T-cell (primary cell): ENCODE measurements around the gene SOCS4. TPM values are rescaled to one million over a fixed set of nuclear protein-coding genes. Genes with fewer than 3 reads are reported as not detected.
"Not testable (repeated sequence)": the region's sequence is repeated elsewhere in the genome, so short reads cannot be mapped to it uniquely, and the experiment has no call there.

Experiments used
- ATAC-seq, 4 experiments: fragments of 200-7000 bp in 3 of 4; fragments of 150-1000 bp in 1 of 4; cut with Tn5 transposase; replicated peaks in 1 of 4; 1 replicate in 3 of 4; 2 replicates in 1 of 4; pipeline ENCODE4 v1.10.0; 2021; ENCODE audit warnings: moderate library complexity in 3 of 4, mild to moderate bottlenecking in 2 of 4, moderate number of reproducible peaks in 1 of 4
- CTCF ChIA-PET, 2 donors: fragments of 300-600 bp; sonication (Branson Sonifier 250); formaldehyde crosslinking; loops; one replicate each; lab custom pipeline; 2022; ENCODE audit warnings: antibody characterized with exemption in 2 of 2; lab: Charles Lee
- POLR2A ChIA-PET, 2 donors: fragments of 300-600 bp; sonication (Branson Sonifier 250); formaldehyde crosslinking; loops; one replicate each; lab custom pipeline; 2022; ENCODE audit warnings: antibody characterized with exemption in 2 of 2; lab: Charles Lee
- DNase-seq, 35 experiments: peaks; one replicate each; pipeline versions ENCODE4 v3.0.0 to v3.0.0-alpha.2; 2013 to 2023
- H3K27ac ChIP-seq: one replicate; pipeline ENCODE4 v1.5.1; 2013; ENCODE audit warnings: low read length
- H3K27me3 ChIP-seq, 2 experiments: replicated peaks in 1 of 2; 1 replicate in 1 of 2; 2 replicates in 1 of 2; pipeline versions ENCODE4 v1.6.1 to v1.7.0; 2013; ENCODE audit warnings: low read length in 1 of 2, mixed read lengths in 1 of 2; ENCODE audit not compliant: control insufficient read depth in 2 of 2, insufficient read depth in 2 of 2; ENCODE audit errors: extremely low read depth in 1 of 2
- H3K36me3 ChIP-seq, 2 donors: 1 replicate in 1 of 2; 2 replicates in 1 of 2; pipeline versions ENCODE4 v1.6.1 to v1.7.0; 2013; ENCODE audit warnings: low read length in 1 of 2; ENCODE audit not compliant: control insufficient read depth in 2 of 2, insufficient read depth in 1 of 2; ENCODE audit errors: extremely low read depth in 1 of 2
- H3K4me1 ChIP-seq, 2 experiments: 1 replicate in 1 of 2; 2 replicates in 1 of 2; pipeline versions ENCODE4 v1.6.1 to v1.7.0; 2013; ENCODE audit warnings: low read length in 2 of 2, mixed read lengths in 1 of 2; ENCODE audit not compliant: insufficient read depth in 2 of 2, control insufficient read depth in 1 of 2; ENCODE audit errors: extremely low read depth in 1 of 2
- H3K4me3 ChIP-seq, 2 donors: 1 replicate in 1 of 2; 2 replicates in 1 of 2; pipeline versions ENCODE4 v1.5.1 to v1.7.0; 2013; ENCODE audit warnings: mild to moderate bottlenecking in 2 of 2, low read length in 1 of 2, moderate library complexity in 1 of 2; ENCODE audit not compliant: control insufficient read depth in 1 of 2; ENCODE audit errors: extremely low read depth in 1 of 2
- H3K9me3 ChIP-seq: 2 replicates; pipeline ENCODE4 v1.7.0; 2013
- H3K27ac Mint-ChIP-seq, 2 donors: one replicate each; pipeline ENCODE4 v1.8.0; 2020 to 2021; ENCODE audit warnings: mild to moderate bottlenecking in 2 of 2, mixed read lengths in 2 of 2
- H3K27me3 Mint-ChIP-seq, 2 donors: one replicate each; pipeline ENCODE4 v1.8.0; 2021 to 2022; ENCODE audit warnings: mixed read lengths in 2 of 2
- H3K36me3 Mint-ChIP-seq: one replicate; pipeline ENCODE4 v1.8.0; 2021; ENCODE audit warnings: mixed read lengths
- H3K4me1 Mint-ChIP-seq, 3 donors: one replicate each; pipeline ENCODE4 v1.8.0; 2020 to 2022; ENCODE audit warnings: mixed read lengths in 3 of 3, mild to moderate bottlenecking in 1 of 3
- H3K4me3 Mint-ChIP-seq, 3 donors: one replicate each; pipeline ENCODE4 v1.8.0; 2020 to 2022; ENCODE audit warnings: mild to moderate bottlenecking in 3 of 3, mixed read lengths in 3 of 3, moderate library complexity in 3 of 3
- H3K9me3 Mint-ChIP-seq, 3 donors: one replicate each; pipeline ENCODE4 v1.8.0; 2020 to 2022; ENCODE audit warnings: mixed read lengths in 3 of 3
- WGBS: methylation state at CpG from one replicate; pipeline ENCODE4 v1.1.5; 2013; ENCODE audit warnings: missing lambda C conversion rate; ENCODE audit not compliant: insufficient coverage; 5-methylcytosine and 5-hydroxymethylcytosine counted together
- total RNA-seq, 35 experiments: library from RNA in 6 of 35; stranded (reverse) in 6 of 35; fragments of 120-200 nt in 1 of 35; gene quantifications; one replicate each; pipeline versions ENCODE4 v1.2.1 to v1.2.4 and lab custom pipeline; 2013 to 2026

Gene SOCS4
- total RNA-seq, 5 donors from 2014 or later (not counting 1 experiment from before 2014, with no cell fraction given), result 16.7 to 26.4 (median 21.1) TPM

GRCh38 chr14:55079961-55080360 lies 52.9 kb downstream of the SOCS4 start:
- H3K27ac Mint-ChIP-seq, H3K36me3 ChIP-seq, H3K27ac ChIP-seq, H3K4me3 ChIP-seq, H3K9me3 ChIP-seq, H3K27me3 Mint-ChIP-seq, H3K9me3 Mint-ChIP-seq, H3K4me3 Mint-ChIP-seq, H3K36me3 Mint-ChIP-seq, ATAC-seq, DNase-seq, H3K4me1 ChIP-seq, H3K27me3 ChIP-seq, CTCF ChIA-PET: not testable (repeated sequence)
- WGBS, result no CpG with 5 or more reads among the region's 6 CpGs
- POLR2A ChIA-PET, result interaction anchor here in 1 of 2 donors (0.5 to 0.6 kb wide), 2 partner anchors 8 to 39 kb away, joined by 3 to 6 read pairs; no protein-coding TSS in a partner anchor
- H3K4me1 Mint-ChIP-seq, result peaks cover 8 to 11% (median 10%) of the 10 kb centered on the region in 3 donors

DNA sequence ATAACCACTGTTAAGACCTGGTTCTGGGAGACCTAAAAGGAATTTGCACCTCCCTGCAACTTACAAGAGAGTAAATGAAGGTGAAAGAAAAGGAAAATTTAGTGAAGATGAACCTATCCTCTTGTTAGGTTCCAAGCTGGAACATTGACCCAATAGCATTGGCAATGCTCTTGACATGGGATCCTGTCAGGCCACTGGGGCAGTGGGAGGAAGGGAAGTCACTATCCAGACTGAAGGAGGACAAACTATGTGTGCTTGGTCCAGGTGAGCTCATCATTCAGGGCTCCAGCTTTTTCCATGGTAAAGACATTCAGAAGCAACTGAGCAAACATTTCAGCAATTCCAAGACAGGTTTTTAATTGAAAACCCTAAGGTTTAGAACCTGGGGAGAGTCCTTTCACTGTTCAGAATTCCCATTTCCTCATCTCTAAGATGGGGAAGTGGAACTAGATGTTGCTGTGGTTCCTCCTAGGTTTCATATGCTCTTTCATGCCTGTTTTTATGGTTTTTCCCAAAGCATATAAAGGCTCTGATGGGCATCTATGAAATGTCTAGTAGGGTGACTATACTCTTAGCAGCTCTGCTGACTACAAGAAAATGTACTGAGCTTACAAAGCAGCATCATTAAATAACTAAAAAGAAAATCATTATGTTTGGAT lies 57.5 kb downstream of the SOCS4 start:
- Mint-ChIP-seq H3K4me1 (peaks cover 0 to 2% (median 2%) of the 10 kb centered on the region in 3 donors), H3K4me3 (no peak overlapping the region), H3K27ac (no peak overlapping the region), H3K36me3 (no peaks in the 10 kb centered on the region), H3K9me3 (no peaks in the 10 kb centered on the region), H3K27me3 (no peaks in the 10 kb centered on the region)
- ATAC-seq, result no peak
- H3K27ac ChIP-seq, result no peak overlapping the region
- H3K4me3 ChIP-seq, result no peak overlapping the region
- ChIA-PET POLR2A (interaction anchor here in 1 of 2 donors (1.0 kb wide), 1 partner anchor 12 kb away, joined by 5 read pairs; no protein-coding TSS in a partner anchor), CTCF (interaction anchor here (0.6 to 1.7 kb wide), 4 partner anchors 13 to 77 kb away, joined by 3 to 7 read pairs (median 4); no protein-coding TSS in a partner anchor)
- no peak for DNase-seq
- H3K27me3 ChIP-seq, result peaks cover 0 to 2% of the 10 kb centered on the region in 2 experiments
- no peaks in the 10 kb centered on the region for H3K9me3 ChIP-seq
- H3K4me1 ChIP-seq, result peaks cover 0 to 4% of the 10 kb centered on the region in 2 experiments
- H3K36me3 ChIP-seq, result no peaks in the 10 kb centered on the region

GRCh38 chr14:55085060-55085660 lies 58.1 kb downstream of the SOCS4 start:
- 92% methylated on average over 2 of the region's 4 CpGs for WGBS
- POLR2A ChIA-PET, result no interaction called here
- peaks cover 0 to 3% (median 2%) of the 10 kb centered on the region in 3 donors for H3K4me1 Mint-ChIP-seq

GRCh38 chr14:55086938-55087337 lies 59.9 kb downstream of the SOCS4 start:
- Mint-ChIP-seq H3K4me1 (peaks cover 0 to 3% (median 2%) of the 10 kb centered on the region in 3 donors), H3K9me3 (no peaks in the 10 kb centered on the region), H3K4me3 (no peak overlapping the region), H3K27me3 (no peaks in the 10 kb centered on the region), H3K36me3 (no peaks in the 10 kb centered on the region), H3K27ac (no peak overlapping the region)
- Histone ChIP-seq H3K27me3 (no peaks in the 10 kb centered on the region), H3K27ac (no peak overlapping the region), H3K4me1 (peaks cover 0 to 4% of the 10 kb centered on the region in 2 experiments), H3K9me3 (no peaks in the 10 kb centered on the region), H3K4me3 (no peak overlapping the region), H3K36me3 (no peaks in the 10 kb centered on the region)
- ATAC-seq, result no peak
- POLR2A ChIA-PET, result interaction anchor here (0.6 to 0.7 kb wide), 3 partner anchors 22 to 34 kb away, joined by 4 to 6 read pairs (median 4); no protein-coding TSS in a partner anchor
- DNase-seq, result no peak
- CTCF ChIA-PET, result interaction anchor here in 1 of 2 donors (1.1 kb wide), 1 partner anchor 69 kb away, joined by 3 read pairs; no protein-coding TSS in a partner anchor
- WGBS, result 93% methylated on average over 9 of the region's 9 CpGs

More at GRCh38 chr14:55085060-55085660, 58.1 kb downstream of the SOCS4 start:
- H3K27me3 Mint-ChIP-seq, result no peaks in the 10 kb centered on the region
- CTCF ChIA-PET, result interaction anchor here (0.6 to 1.7 kb wide), 2 partner anchors 15 to 76 kb away, joined by 3 to 4 read pairs; no protein-coding TSS in a partner anchor
- H3K4me3 ChIP-seq, result no peak overlapping the region
- no peak overlapping the region for H3K4me3 Mint-ChIP-seq
- no peaks in the 10 kb centered on the region for H3K36me3 Mint-ChIP-seq
- ATAC-seq, result no peak
- H3K27me3 ChIP-seq, result peaks cover 0 to 2% of the 10 kb centered on the region in 2 experiments
- DNase-seq, result no peak
- peaks cover 0 to 4% of the 10 kb centered on the region in 2 experiments for H3K4me1 ChIP-seq
- H3K27ac Mint-ChIP-seq, result no peak overlapping the region
- H3K36me3 ChIP-seq, result no peaks in the 10 kb centered on the region
- no peak overlapping the region for H3K27ac ChIP-seq
- H3K9me3 ChIP-seq, result no peaks in the 10 kb centered on the region
- H3K9me3 Mint-ChIP-seq, result no peaks in the 10 kb centered on the region

- DNase-seq (no peak), ATAC-seq (no peak)
- no peaks in the 10 kb centered on the region for H3K27me3 Mint-ChIP-seq
- no peak overlapping the region for H3K4me3 ChIP-seq
- POLR2A ChIA-PET, result no interaction called here
- peaks cover 0 to 4% of the 10 kb centered on the region in 2 experiments for H3K4me1 ChIP-seq
- CTCF ChIA-PET, result interaction anchor here (0.8 to 2.6 kb wide), 3 partner anchors 12 to 82 kb away, joined by 4 to 40 read pairs (median 5); no protein-coding TSS in a partner anchor
- H3K36me3 ChIP-seq, result no peaks in the 10 kb centered on the region
- H3K9me3 ChIP-seq, result no peaks in the 10 kb centered on the region
- no peak overlapping the region for H3K4me3 Mint-ChIP-seq
- no peaks in the 10 kb centered on the region for H3K9me3 Mint-ChIP-seq
- peaks cover 0 to 3% (median 2%) of the 10 kb centered on the region in 3 donors for H3K4me1 Mint-ChIP-seq
- H3K27ac ChIP-seq, result no peak overlapping the region
- no peak overlapping the region for H3K27ac Mint-ChIP-seq
- H3K27me3 ChIP-seq, result no peaks in the 10 kb centered on the region
- no peaks in the 10 kb centered on the region for H3K36me3 Mint-ChIP-seq
Measured at GRCh38 chr14:55088356-55088755, 61.3 kb downstream of the SOCS4 start.

DNA sequence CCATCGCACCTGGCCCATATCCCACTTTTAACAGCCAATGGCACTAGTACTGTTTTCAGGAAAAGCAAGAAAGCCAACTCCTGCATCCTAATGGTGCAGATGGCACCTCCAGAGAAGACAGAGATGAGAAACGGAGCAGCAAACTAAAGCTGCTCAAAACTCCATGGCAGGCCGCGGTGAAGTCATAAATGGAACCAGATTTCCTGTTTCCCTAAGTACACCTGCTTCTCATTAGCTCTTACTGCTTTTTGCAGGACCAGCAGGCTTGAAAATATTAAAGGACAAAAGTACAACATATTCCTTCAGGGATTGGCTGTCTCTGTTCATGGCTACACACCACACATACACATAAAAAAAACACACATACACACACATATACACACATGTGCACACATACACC lies 65.3 kb downstream of the SOCS4 start:
- POLR2A ChIA-PET, result interaction anchor here (0.6 to 1.3 kb wide), 2 partner anchors 10 to 1342 kb away, joined by 3 read pairs; no protein-coding TSS in a partner anchor
- H3K9me3 Mint-ChIP-seq, result no peaks in the 10 kb centered on the region

More for the DNA sequence above, 65.3 kb downstream of the SOCS4 start:
- Mint-ChIP-seq H3K4me3 (no peak overlapping the region), H3K27me3 (no peaks in the 10 kb centered on the region), H3K36me3 (no peaks in the 10 kb centered on the region), H3K27ac (no peak overlapping the region), H3K4me1 (peaks cover 0 to 8% (median 7%) of the 10 kb centered on the region in 3 donors)
- H3K27ac ChIP-seq, result no peak overlapping the region
- DNase-seq (no peak), ATAC-seq (no peak)
- peaks cover 0 to 9% of the 10 kb centered on the region in 2 experiments for H3K4me1 ChIP-seq
- H3K36me3 ChIP-seq, result no peaks in the 10 kb centered on the region
- no peaks in the 10 kb centered on the region for H3K27me3 ChIP-seq
- no peaks in the 10 kb centered on the region for H3K9me3 ChIP-seq
- WGBS, result 93% methylated on average over 3 of the region's 4 CpGs
- no peak overlapping the region for H3K4me3 ChIP-seq
- CTCF ChIA-PET, result interaction anchor here (0.5 to 1.1 kb wide), 5 partner anchors 11 to 339 kb away, joined by 3 to 8 read pairs (median 5); no protein-coding TSS in a partner anchor
